NAMALWA (cell line): ENCODE measurements around the gene DUT.

Source experiments
- DNase-seq: peaks from one replicate; pipeline ENCODE4 v3.0.0-alpha.2; 2015; ENCODE audit warnings: low spot score

Gene DUT

DNA sequence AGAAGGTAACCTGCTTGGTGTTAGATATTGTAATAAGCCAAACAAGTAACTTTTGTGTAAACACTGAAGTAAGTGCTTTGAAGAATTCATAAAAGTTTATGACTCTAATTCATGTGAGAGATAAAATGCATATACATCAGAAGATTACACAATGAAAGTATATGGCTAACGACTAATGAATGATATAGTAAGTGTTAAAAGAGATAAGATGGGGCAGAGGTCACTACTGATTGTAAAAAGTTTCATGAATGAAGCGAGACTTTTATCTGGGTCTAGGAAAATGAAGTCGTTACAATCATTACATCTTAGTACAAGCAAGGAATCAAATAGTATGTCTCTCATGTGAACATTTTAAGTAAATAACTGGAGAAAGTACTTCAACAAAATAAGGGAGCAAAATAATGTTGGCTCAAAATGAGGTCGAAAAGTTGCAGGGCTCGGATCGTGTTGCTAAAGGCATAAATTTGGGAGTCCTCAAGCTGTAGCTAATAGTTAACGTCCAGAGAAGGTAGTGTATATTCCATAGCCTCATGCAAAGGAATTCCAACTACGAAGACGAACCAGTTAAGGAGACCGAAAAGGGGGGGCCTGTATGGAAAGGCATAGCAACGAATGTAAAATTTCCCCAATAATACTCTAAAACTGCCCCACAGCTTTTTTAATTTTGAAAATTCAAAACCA lies 984 bp upstream of the DUT start:
- peak; percentile 6 for DNase-seq

DNA sequence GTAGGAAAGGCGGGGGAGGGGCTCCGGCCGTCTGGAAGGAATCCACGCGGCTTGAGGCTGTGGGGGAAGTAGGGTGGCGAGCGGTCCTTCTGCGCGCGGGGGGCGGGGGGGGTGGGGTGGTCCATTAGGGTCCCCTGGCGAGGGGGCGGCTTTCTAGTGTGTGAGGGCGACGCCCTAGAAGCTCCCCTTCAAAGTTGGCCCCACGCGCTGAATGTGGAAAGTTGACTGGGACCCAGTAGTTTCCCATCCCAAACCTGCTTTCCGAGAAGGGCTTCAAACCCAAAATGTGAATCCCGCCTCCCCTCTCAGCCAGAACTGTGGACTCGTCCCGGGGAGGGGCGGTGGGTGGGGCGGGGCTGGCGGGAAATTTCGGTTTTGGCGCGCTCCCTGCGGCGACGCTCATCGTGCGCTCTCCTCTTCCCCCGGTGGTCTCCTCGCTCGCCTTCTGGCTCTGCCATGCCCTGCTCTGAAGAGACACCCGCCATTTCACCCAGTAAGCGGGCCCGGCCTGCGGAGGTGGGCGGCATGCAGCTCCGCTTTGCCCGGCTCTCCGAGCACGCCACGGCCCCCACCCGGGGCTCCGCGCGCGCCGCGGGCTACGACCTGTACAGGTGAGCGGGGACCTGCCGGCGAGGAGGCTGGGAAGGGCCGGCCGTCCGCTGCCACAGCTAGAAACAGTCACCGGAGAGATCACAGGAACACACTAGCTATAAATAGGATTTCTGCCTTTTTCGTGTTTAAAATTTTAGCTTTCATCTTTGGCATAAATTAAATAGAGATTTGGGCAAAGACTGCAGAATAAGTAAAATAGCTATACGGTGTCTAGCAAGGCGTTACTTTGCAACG lies 790 bp downstream of the DUT start:
- DNase-seq, result peak; percentile 81

DNA sequence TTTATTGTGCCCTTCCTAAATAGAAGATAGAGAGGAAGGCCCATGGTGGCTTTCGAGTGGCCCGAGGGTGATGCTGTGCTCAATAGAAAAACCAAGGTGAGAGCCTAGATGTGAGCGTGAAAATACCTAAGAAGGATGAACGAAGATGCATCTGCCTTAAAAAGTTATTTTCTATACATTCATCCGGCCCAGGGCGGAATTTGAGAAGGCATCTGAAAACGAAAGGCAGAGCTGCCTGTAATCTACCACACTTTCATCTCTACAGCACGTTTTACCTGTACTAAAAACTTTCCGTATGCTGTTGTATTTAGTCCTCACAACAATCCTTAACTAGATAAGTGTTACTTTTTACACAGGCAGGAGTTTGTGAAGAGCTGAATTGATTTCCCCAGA lies 1.4 kb downstream of the DUT start:
- peak; percentile 39 for DNase-seq

DNA sequence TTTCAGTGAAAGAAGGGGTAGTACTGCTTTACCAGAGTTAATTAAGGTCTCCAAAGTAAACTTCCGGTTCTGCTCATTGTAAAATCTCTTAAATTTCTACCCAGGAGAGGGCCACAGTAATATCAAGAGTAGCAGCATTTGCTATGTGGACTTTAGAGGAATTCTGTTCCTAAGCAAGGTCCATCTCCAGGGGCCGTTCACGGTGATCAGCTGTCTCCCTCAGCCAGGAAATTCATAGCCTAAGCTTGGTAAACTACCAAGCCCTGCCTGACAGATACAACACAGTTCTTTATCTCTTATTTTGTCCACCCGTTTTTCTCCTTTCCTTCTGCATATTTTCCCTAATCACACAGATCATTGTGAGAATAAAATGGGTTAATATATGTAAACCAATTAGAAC lies 2.3 kb downstream of the DUT start:
- peak; percentile 27 for DNase-seq

DNA sequence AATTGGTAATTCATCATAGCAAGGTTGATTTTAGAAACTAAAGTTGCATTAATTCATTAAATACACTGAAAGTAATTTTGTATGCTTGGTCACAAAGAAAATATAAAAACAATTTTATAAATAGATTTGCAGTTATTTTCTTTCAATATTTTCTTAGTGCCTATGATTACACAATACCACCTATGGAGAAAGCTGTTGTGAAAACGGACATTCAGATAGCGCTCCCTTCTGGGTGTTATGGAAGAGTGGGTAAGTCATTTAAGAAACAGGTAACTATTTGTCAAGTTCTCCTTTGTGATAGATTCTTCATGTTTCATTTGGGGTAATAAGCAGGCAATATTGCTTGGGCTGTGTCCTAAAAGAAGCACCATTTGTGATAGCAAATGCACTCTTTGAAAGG lies 3.0 kb downstream of the DUT start:
- DNase-seq, result no peak

DNA sequence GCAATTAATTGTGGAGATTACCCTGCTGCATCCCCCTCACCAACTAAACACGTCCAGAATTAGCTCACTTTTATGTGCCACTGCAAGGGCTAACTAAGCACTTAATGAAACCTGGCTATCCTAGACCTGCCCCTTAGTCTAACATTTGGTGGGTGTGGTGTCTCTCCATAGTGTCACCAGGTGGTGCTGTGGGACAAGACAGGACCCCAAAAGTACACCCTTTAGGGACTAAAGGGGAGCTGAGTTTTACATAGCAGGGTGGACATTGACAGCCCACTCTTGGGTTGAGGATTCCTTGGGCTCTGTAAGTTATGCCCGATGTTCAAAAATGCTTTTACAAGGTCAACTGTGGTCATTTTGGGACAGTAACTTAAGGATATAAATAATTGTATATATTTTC lies 5.7 kb downstream of the DUT start:
- peak; percentile 61 for DNase-seq

DNA sequence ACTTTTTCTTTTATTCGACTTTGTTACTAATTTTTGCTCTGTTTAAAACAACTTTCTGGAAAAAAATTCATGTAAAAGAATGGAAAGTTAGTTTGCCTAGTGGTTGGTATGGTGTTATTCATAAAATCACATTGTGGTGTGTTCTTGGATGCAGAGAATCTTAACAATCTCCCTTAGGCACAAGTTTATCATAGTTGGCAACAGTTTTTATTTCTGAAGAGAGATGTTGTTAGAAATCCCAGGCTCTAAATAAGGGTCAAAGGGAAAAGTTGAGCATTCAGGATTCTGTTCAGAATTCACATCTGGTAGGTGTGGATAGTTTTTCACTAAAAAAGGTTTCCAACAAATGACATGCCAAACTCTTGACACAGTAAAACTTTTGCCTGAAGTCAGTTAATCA lies 6.4 kb downstream of the DUT start:
- no peak for DNase-seq

DNA sequence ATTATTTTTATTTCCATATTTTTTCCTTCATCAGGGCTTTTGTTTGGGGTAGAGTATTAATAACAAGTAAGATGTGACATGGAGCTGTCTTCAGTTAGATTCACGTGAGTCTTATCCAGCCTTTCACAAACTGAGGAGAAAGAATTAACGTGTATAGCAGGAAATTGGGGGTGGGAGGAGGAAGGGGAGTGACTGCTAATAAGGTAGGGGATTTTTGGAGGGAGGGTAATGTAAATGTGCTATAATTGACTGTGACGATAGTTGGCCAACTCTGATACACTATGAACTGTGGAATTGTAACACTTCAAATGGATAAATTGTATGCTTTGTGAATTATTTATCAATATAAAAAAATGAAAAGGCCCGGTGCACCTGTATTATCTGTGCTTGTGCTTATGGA lies 8.9 kb downstream of the DUT start:
- no peak for DNase-seq

DNA sequence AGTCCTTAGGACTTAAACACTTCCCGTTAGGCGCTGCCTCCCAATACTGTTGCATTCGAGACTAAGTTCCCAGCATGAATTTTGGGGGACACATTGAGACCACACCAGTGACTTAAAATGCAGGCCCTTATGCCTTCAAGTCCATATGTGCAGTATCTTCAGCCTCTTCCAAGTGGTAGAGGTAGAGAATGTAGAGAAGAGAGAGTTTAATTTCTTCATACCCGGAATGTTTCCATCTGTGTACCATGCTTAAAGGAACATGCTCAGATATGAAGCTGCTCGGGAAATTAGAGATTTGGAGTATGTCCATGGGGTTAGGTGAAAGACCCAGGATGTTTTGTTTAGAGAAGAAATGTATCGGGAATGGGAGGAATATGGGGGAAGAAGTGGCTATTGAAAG lies 12.6 kb downstream of the DUT start:
- no peak for DNase-seq

DNA sequence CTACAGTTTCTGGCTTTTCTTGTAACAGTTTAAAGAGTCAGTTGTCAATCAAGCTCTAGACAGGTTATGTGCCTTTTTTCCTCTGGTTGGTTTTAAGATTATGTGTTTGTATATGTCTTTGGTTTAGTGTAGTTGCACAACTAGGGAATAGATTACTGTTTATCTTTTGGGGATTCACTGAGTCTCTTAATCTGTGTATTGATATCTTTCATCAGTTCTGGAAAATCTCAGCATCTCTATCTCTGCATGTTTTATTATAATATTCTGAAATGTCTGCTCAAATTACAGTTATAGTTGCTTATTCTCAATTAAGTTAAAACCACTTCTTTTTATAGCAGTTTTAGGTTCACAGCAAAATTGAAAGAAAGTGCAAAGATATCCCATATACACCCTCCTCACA lies 14.3 kb downstream of the DUT start:
- no peak for DNase-seq

DNA sequence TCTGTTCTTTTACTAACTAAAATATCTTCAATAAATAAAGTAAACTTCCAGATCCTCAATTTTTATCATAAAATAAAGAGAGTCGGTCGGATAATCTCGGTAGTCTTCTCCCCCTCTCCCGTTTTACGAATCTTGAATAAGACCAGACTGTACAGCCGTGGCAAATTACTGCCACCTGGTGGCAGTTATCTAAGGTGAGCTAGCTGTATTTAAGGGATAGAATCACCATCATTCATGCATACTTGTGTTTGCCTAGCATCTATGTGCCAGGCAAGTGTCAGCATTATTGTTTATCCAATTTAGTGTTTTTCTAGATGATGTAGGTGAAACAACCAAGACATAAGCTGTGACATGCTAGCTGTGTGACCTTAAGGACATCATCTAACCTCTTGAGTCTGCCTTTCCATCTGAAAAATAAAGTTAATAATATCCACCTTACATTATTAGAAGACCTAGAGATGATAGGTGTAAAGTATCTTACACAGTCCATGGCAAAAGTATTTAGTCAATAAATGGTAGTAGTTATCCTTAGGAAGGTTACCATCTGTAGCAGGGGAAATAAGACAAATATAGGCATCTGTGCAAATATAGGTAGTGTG lies 21.3 kb downstream of the DUT start:
- peak; percentile 87 for DNase-seq

DNA sequence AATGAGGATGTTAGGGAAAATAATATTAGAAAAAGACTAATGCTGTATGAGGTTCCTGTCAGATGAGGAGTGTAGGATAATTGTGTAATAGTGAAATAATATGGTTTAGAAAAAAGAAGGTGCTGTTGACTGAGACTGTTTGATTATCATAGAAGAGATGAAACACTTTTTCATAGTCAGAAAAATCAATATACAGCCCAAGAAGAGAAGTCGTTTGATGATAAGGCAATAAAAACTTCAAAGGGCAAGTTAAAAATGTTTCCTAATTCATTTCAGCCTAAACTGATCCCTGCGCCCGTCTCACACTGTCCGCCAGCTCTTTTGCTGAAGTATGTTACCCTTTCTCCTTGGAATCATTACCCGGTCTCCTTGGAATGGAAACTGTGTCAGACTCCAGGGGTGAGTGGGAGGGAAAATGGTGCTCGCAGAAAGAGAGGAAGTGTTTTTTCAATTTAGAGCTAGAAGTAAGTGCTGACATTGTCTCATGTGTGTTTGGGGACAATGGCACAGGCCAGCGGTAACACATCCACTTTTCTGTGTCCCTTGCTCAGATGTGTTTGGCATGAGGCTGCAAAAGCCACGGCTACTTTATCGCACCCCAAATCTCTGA lies 23.6 kb downstream of the DUT start:
- no peak for DNase-seq

DNA sequence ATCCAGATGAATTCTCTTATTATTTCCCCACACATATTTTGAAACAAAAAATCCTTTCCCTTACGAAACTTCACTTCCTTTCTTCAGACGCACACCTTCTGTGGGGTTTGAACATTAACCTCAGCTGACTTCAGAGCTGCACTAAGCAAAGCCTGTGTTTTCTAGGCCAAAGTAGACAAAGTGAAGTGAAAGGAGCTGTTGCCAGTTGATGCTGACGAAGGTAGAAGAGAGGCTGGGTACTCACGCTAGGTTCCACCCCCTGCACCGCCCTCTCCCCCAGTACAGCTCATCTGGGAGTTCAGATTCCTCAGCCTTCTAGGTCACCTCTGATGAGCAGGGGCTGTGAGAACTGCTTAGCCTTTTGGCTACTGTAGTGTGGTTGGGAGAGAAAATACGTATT lies 24.1 kb downstream of the DUT start:
- no peak for DNase-seq

DNA sequence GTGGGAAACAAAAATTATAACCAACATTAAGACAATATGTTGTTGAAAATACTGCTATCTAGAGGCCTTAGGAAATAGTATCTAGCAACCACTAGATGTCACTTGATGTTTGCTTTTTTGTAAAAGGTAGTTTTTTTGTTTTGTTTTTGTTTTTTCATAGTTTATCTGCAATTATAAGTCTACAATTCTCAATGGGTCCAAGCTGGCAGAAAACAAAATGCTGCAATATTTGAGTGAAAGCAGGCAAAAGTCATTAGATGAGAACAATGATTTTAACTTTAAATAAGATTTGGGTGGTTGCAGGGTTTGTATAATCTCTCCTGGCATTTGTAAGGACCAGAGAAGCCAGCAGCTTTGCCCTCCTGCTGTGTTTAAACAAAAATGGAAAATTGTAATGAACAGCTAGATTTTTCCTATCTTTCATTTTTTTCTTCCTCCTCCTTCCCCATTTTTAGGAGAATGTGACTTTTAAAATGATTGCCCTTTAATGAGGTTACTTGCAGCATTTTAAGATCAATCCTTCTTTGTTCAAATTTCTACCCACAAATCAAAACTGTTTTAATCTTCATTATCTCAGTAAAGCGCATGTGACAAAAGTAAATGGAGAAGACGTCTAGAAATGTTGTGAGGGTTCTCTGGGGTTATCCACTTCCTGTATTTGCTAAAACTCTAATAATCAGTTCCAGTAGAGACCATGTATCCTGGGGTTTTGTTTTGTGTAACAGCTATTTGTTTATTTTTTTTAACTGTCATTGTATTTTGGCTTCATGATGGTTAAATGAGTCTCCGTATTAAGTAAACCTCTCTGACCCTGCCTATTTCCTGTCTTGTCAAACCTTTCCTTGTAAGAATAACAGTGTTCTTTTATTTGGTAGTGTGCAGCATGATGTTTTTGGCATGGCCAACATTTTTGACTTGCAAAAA lies 27.3 kb downstream of the DUT start:
- DNase-seq, result peak; percentile 50

DNA sequence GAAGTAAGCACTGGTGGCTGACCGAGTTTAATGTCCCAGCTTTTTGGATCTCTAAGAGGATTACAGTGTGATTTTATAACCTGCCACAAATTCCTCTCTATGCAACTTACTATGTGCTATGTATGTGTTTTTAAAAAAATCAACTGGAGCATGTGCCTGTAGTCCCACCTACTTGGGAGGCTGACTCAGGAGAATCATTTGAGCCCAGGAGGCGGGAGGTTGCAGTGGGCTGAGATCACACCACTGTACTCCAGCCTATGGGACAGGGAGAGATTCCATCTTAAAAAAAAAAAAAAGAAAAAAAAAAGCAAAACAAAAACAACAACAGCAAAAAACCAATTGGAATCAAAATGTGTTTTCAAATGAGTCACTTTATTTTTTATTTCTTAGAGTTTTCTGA lies 29.6 kb downstream of the DUT start:
- no peak for DNase-seq

DNA sequence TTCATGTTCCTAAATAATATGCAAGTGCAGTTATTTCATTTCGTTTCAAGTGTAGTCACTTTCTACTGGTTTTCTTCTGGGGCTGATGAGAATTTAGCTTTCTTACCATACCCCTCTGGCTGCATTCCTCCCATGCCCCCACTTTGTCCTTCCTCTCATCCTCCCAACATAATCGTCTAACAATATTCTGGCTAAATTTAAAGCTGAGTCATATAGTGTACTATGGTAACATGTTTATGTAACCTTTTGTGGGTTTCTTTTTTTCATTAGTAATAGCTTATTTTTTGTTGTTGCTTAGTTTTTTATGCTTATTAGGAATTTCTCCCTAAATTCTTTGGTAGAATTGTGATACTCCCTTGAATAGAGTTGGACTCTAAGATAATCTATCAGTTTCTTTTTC lies 30.5 kb downstream of the DUT start:
- DNase-seq, result no peak

DNA sequence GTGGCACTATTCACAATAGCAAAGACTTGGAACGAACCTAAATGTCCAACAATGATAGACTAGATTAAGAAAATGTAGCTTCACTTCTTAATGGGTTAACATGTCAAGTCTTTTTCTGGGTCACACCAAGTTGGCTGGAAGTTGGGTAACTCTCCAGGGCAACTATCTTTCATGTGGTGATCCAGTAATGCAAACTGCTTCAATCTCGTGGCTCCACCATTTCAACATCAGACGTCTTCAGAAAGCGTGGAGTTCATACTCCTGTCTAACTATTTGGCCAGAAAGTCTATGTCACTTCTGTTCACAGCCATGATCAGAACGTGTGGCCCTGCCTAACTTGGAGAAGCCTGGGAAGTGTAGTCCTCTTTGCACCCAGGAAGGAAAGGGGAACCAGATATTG lies 32.2 kb downstream of the DUT start:
- no peak for DNase-seq

DNA sequence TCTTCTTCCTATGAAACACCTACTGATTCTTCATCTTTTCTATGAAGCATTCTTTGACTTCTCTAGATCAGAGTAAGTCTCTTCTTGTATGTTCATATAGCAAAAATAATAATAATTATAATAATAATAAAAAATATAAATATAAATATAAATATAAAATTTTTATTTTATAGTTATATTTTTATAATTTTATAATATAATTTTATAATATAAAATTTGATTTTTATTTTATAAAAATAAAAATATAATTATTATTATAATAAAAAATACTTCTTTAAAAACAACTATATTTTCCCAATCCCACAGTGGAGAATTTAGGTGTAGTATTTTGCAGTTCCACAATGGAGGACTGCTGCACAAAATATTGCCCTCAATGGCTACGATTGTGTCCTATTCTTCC lies 34.3 kb downstream of the DUT start:
- DNase-seq, result no peak

DNA sequence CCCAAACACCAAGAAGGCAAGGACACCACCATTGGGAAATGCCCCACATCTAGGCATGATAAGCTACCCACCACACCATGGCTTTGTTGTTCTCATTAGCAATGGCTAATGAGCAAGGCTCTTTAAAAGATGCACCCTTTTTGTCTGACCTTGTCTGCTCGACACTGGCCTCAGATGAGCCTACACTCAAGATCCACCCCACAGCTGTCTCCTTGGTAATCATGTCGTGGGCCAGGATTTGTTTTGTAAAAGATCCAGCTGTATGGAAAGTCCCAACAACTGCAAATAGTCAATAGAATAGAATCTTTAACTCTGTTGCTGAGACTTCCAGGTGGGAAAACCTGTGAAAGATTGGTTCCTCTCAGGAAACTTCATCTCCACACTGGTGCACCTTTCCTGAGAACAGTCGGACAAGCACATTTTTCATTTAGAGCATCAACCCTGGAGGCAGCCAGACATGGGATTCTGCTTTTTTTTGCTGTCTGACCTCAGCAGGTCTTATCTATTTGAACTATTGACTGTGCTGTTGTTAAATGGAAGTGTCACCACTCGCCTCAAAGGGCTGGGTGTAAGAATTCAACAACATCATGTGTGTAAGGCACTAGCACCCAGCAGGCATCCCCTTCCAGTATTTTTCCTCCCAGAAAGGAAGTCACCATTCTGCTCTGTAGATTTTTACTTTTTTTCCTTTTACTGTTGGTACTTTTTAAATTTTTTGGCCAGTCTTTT lies 35.5 kb downstream of the DUT start:
- DNase-seq, result no peak

DNA sequence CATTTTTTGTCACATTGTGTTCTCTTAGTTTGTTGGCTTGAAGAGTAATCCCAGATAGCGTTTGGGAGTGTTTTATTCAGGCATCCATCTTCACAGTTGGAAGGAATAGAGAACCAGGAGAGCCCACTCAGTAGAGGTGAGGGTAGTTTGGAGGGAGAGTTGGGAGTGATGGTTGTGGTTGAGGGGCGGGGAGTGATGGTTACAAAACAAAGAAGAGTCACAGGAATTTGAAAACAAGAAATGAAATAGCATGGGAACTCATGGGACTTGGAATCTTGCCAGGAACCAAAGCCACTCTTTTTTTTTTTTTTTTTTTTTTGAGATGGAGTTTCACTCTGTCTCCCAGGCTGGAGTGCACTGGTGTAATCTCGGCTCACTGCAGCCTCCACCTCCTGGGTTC lies 36.3 kb downstream of the DUT start:
- DNase-seq, result no peak

DNA sequence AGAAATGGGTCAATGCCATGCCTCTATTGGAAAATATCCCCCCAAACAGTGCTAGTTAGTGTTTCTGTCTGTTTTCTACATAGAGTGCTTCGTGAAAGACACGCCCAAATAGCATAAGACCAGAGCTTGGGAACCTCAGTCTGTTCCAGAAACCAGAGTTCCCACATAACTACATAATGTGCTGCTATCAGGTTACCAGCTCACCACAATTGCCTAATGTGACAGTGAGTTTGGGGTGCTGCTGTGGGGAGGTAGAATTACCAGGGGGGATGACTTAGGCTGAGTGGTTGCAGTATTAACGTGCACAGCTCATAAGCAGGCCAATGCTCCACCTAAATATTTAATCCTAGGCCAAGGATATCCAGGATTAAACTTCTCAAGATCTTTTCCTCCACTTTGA lies 39.2 kb downstream of the DUT start:
- no peak for DNase-seq
